HG03558 (cell line): ENCODE measurements around the gene SLC38A2.
"Not testable (repeated sequence)": the region's sequence is repeated elsewhere in the genome, so short reads cannot be mapped to it uniquely, and the experiment has no call there.

Experiments
- ATAC-seq: cut with Tn5 transposase; IDR thresholded peaks from one replicate; pipeline ENCODE4 v1.9.1; 2021; ENCODE audit warnings: moderate number of reproducible peaks; ENCODE audit not compliant: unreplicated experiment; ENCODE audit errors: extremely low read depth

SLC38A2 gene

GRCh38 chr12:46342562-46343033, 30.0 kb downstream of the SLC38A2 start:
- ATAC-seq: no peak

GRCh38 chr12:46339051-46339450, 33.5 kb downstream of the SLC38A2 start:
- ATAC-seq: no peak

- ATAC-seq: no peak
Observed at GRCh38 chr12:46332260-46332659, 40.3 kb downstream of the SLC38A2 start.

- not testable (repeated sequence) for ATAC-seq
Observed at GRCh38 chr12:46325075-46325474, 47.5 kb downstream of the SLC38A2 start.

- ATAC-seq: no peak
Observed at GRCh38 chr12:46320731-46321130, 51.8 kb downstream of the SLC38A2 start.

- no peak for ATAC-seq
Observed at GRCh38 chr12:46318037-46318436, 54.5 kb downstream of the SLC38A2 start.
